BJ (cell line): ENCODE measurements around the gene DPYD. TPM values are rescaled to one million over a fixed set of nuclear protein-coding genes. Genes with fewer than 3 reads are reported as not detected.

ENCODE experiments used
- CTCF ChIA-PET: fragments of 350-600 bp; formaldehyde crosslinking; extraction: SDS; loops from one replicate; lab custom pipeline; 2021; ENCODE audit warnings: antibody characterized with exemption, inconsistent platforms; lab: Yijun Ruan, JAX
- POLR2A ChIA-PET: fragments of 300-600 bp; sonication (Branson Sonifier 250); formaldehyde crosslinking; extraction: SDS; loops from one replicate; lab custom pipeline; 2021; ENCODE audit warnings: antibody characterized with exemption; lab: Charles Lee
- DNase-seq: peaks from one replicate; pipeline ENCODE4 v3.0.0-alpha.2; 2011; ENCODE audit warnings: low read depth
- H3K27me3 ChIP-seq: 2 replicates; pipeline ENCODE4 v1.6.0; 2011; ENCODE audit warnings: low read length; ENCODE audit not compliant: control insufficient read depth, insufficient read depth
- H3K36me3 ChIP-seq: 2 replicates; pipeline ENCODE4 v1.5.1; 2011; ENCODE audit warnings: low read length; ENCODE audit not compliant: control insufficient read depth, insufficient read depth
- H3K4me3 ChIP-seq: 2 replicates; pipeline ENCODE4 v1.5.1; 2011; ENCODE audit warnings: low read depth, mild to moderate bottlenecking, control low read depth, low read length
- CTCF ChIP-seq: IDR thresholded peaks from 2 replicates; pipeline ENCODE4 v1.5.1; 2011; ENCODE audit warnings: low read depth, mild to moderate bottlenecking, control low read depth, inconsistent platforms, low read length, moderate library complexity; ENCODE audit not compliant: insufficient read depth
- polyA plus RNA-seq: library from polyadenylated mRNA; depleted of rRNA; stranded (reverse); fragments of >200 nt; gene quantifications from 2 replicates; pipeline ENCODE4 v1.2.3, GENCODE V29; 2011

DPYD gene
- polyA plus RNA-seq, 1 experiment: 13.1 TPM

GRCh38 chr1:97634758-97635157, 286.1 kb downstream of the DPYD start:
- ChIA-PET POLR2A (interaction anchor here (0.6 kb wide), 1 partner anchor 22 kb away, joined by 4 read pairs; no protein-coding TSS in a partner anchor), CTCF (no interaction called here)
- TF ChIP-seq CTCF: no peak

GRCh38 chr1:97632776-97633175, 288.1 kb downstream of the DPYD start:
- no peak for DNase-seq
- ChIA-PET CTCF (interaction anchor here (1.0 kb wide), 1 partner anchor 34 kb away, joined by 4 read pairs; no protein-coding TSS in a partner anchor), POLR2A (no interaction called here)
- no peaks in the 10 kb centered on the region for H3K27me3 ChIP-seq
- H3K4me3 ChIP-seq: no peak overlapping the region
- no peaks in the 10 kb centered on the region for H3K36me3 ChIP-seq
- TF ChIP-seq CTCF: no peak

More at GRCh38 chr1:97634758-97635157, 286.1 kb downstream of the DPYD start:
- Histone ChIP-seq H3K27me3 (no peaks in the 10 kb centered on the region), H3K4me3 (no peak overlapping the region), H3K36me3 (no peaks in the 10 kb centered on the region)
- no peak for DNase-seq

- H3K27me3 ChIP-seq: no peaks in the 10 kb centered on the region
- H3K36me3 ChIP-seq: no peaks in the 10 kb centered on the region
- ChIA-PET CTCF (interaction anchor here (0.8 kb wide), 1 partner anchor 18 kb away, joined by 3 read pairs; no protein-coding TSS in a partner anchor), POLR2A (no interaction called here)
- no peak overlapping the region for H3K4me3 ChIP-seq
- no peak for DNase-seq
- TF ChIP-seq CTCF: no peak
Observed at GRCh38 chr1:97632075-97632474, 288.8 kb downstream of the DPYD start.

- Histone ChIP-seq H3K4me3 (no peak overlapping the region), H3K27me3 (no peaks in the 10 kb centered on the region), H3K36me3 (no peaks in the 10 kb centered on the region)
- POLR2A ChIA-PET: no interaction called here
- DNase-seq: no peak
- CTCF ChIA-PET: no interaction called here
- no peak for TF ChIP-seq CTCF
Observed at GRCh38 chr1:97630948-97631347, 289.9 kb downstream of the DPYD start.

- Histone ChIP-seq H3K27me3 (no peaks in the 10 kb centered on the region), H3K4me3 (no peak overlapping the region), H3K36me3 (no peaks in the 10 kb centered on the region)
- CTCF ChIA-PET: no interaction called here
- POLR2A ChIA-PET: no interaction called here
- DNase-seq: no peak
- TF ChIP-seq CTCF: no peak
Observed at GRCh38 chr1:97630281-97630680, 290.6 kb downstream of the DPYD start.
